Measurements from ENCODE around the gene SEPTIN10. TPM values are rescaled to one million over a fixed set of nuclear protein-coding genes. Genes with fewer than 3 reads are reported as not detected.

The SEPTIN10 gene
- polyA plus RNA-seq, 1 donor = 74.4 TPM

- DNase-seq = no peak
Measured at GRCh38 chr2:109494351-109494750, 119.4 kb downstream of the SEPTIN10 start.

DNA sequence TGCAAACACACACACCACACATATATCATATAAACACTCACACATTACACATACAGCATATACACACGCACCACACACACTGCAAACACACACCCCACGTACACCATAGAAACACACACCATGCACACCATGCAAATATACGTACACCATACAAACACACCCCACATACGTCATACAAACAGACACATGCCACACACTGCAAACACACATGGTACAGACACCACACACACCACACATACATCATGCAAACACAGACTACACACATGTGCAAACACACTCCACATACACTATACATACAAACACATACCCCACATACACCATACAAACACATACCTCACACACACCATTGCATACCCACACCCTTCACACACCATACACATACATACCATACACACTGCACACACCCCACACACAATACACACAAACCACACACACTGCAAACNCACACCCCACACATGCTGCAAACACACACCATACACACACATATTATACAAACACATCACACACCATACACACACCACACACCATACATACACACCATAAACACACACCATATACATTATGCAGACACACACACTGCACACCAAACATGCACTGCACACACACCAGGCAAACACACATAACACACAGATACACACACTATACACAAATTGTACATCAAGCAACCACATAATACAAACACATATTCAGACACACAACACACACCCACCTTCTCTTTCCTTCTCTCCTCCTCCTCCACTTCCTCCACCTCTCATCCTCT lies 120.4 kb downstream of the SEPTIN10 start:
- no peak for DNase-seq

Other genes with a start within 250 kb of the SEPTIN10 start
- 6.5 TPM for gene SOWAHC, start 398 bp upstream of the SEPTIN10 start, polyA plus RNA-seq (ENCODE audit: insufficient read length)
- 29.9 TPM for gene RGPD5, start 180.3 kb upstream of the SEPTIN10 start, polyA plus RNA-seq (ENCODE audit: insufficient read length)

Data from hindlimb muscle (tissue), 1 donor.